Astrocyte (in vitro differentiated cells and primary cell): ENCODE measurements around the gene LTC4S. TPM values are rescaled to one million over a fixed set of nuclear protein-coding genes. Genes with fewer than 3 reads are reported as not detected.

Experiments used
- DNase-seq: peaks from one replicate; pipeline ENCODE4 v3.0.0-alpha.2; 2010; ENCODE audit warnings: low read depth
- FAIRE-seq: peaks from 2 replicates; lab custom pipeline; 2011; peaks lifted over from hg19 to GRCh38; lab: Jason Lieb, UNC
- H2AFZ ChIP-seq: 2 replicates; pipeline ENCODE4 v1.6.0; 2012; ENCODE audit warnings: low read depth, low read length, inconsistent platforms
- H3K27ac ChIP-seq: 2 replicates; pipeline ENCODE4 v1.5.1; 2011; ENCODE audit warnings: low read depth, low read length, inconsistent platforms
- H3K27me3 ChIP-seq: 2 replicates; pipeline ENCODE4 v1.6.0; 2011; ENCODE audit warnings: low read length, inconsistent platforms; ENCODE audit not compliant: insufficient read depth
- H3K36me3 ChIP-seq: 2 replicates; pipeline ENCODE4 v1.5.1; 2011; ENCODE audit warnings: low read length, inconsistent platforms; ENCODE audit not compliant: insufficient read depth
- H3K4me1 ChIP-seq: 2 replicates; pipeline ENCODE4 v1.5.1; 2011; ENCODE audit warnings: low read length, inconsistent platforms; ENCODE audit not compliant: insufficient read depth
- H3K4me2 ChIP-seq: 2 replicates; pipeline ENCODE4 v1.6.0; 2012; ENCODE audit warnings: low read length, inconsistent platforms
- H3K4me3 ChIP-seq: 2 replicates; pipeline ENCODE4 v1.5.1; 2011; ENCODE audit warnings: low read depth, mild to moderate bottlenecking, low read length, inconsistent platforms; ENCODE audit not compliant: insufficient read depth
- H3K79me2 ChIP-seq: 2 replicates; pipeline ENCODE4 v1.6.0; 2012; ENCODE audit warnings: mild to moderate bottlenecking, low read length, inconsistent platforms; ENCODE audit not compliant: insufficient read depth
- H3K9ac ChIP-seq: 2 replicates; pipeline ENCODE4 v1.6.0; 2012; ENCODE audit warnings: mild to moderate bottlenecking, low read length, inconsistent platforms
- H3K9me3 ChIP-seq: 2 replicates; pipeline ENCODE4 v1.5.1; 2012; ENCODE audit warnings: low read depth, mild to moderate bottlenecking, low read length, inconsistent platforms; ENCODE audit not compliant: insufficient read depth
- H4K20me1 ChIP-seq: 2 replicates; pipeline ENCODE4 v1.6.0; 2012; ENCODE audit warnings: low read length, inconsistent platforms; ENCODE audit not compliant: insufficient read depth
- H3K27ac Mint-ChIP-seq: one replicate; pipeline ENCODE4 v1.8.0; 2021; ENCODE audit warnings: mild to moderate bottlenecking, mixed read lengths; ENCODE audit not compliant: unreplicated experiment
- H3K27me3 Mint-ChIP-seq: one replicate; pipeline ENCODE4 v1.8.0; 2021; ENCODE audit warnings: low read depth, mixed read lengths; ENCODE audit not compliant: unreplicated experiment
- H3K36me3 Mint-ChIP-seq: one replicate; pipeline ENCODE4 v1.8.0; 2021; ENCODE audit warnings: low read depth, mixed read lengths; ENCODE audit not compliant: unreplicated experiment
- H3K4me1 Mint-ChIP-seq: one replicate; pipeline ENCODE4 v1.8.0; 2021; ENCODE audit warnings: low read depth, mixed read lengths; ENCODE audit not compliant: unreplicated experiment
- H3K4me3 Mint-ChIP-seq: one replicate; pipeline ENCODE4 v1.8.0; 2021; ENCODE audit warnings: mild to moderate bottlenecking, moderate library complexity, mixed read lengths; ENCODE audit not compliant: unreplicated experiment
- H3K9me3 Mint-ChIP-seq: one replicate; pipeline ENCODE4 v1.8.0; 2021; ENCODE audit warnings: mild to moderate bottlenecking, mixed read lengths; ENCODE audit not compliant: unreplicated experiment
- CTCF ChIP-seq: IDR thresholded peaks from 2 replicates; pipeline ENCODE4 v1.5.1; 2011; ENCODE audit warnings: low read depth, mild to moderate bottlenecking, inconsistent platforms, low read length, moderate library complexity; ENCODE audit not compliant: insufficient read depth
- EZH2 ChIP-seq: IDR thresholded peaks from 2 replicates; pipeline ENCODE4 v1.6.1; 2012; ENCODE audit warnings: mild to moderate bottlenecking, low read length, inconsistent platforms; ENCODE audit not compliant: insufficient read depth
- total RNA-seq: library from RNA; stranded (reverse); gene quantifications from 2 replicates; pipeline ENCODE4 v1.2.1, GENCODE V29; 2021

LTC4S gene
- total RNA-seq, 1 donor from 2014 or later, result 1.3 TPM

GRCh38 chr5:179763215-179763945 lies 30.4 kb upstream of the LTC4S start:
- Mint-ChIP-seq H3K27ac (peak overlapping the region; percentile 94), H3K9me3 (no peaks in the 10 kb centered on the region), H3K36me3 (peaks cover 7% of the 10 kb centered on the region), H3K27me3 (no peaks in the 10 kb centered on the region), H3K4me3 (peak overlapping the region; percentile 18), H3K4me1 (peaks cover 76% of the 10 kb centered on the region)
- H2AFZ ChIP-seq, result no peak overlapping the region
- DNase-seq (peak; percentile 87), FAIRE-seq (no peak)
- peak overlapping the region; percentile 30 for H3K27ac ChIP-seq
- H3K4me2 ChIP-seq, result peak overlapping the region; percentile 57
- H3K27me3 ChIP-seq, result no peaks in the 10 kb centered on the region
- peak overlapping the region; percentile 24 for H3K9ac ChIP-seq
- H3K4me3 ChIP-seq, result no peak overlapping the region
- no peaks in the 10 kb centered on the region for H3K9me3 ChIP-seq
- peaks cover 56% of the 10 kb centered on the region for H3K4me1 ChIP-seq
- H3K79me2 ChIP-seq, result peaks cover 72% of the 10 kb centered on the region
- H4K20me1 ChIP-seq, result peaks cover 48% of the 10 kb centered on the region
- no peak for TF ChIP-seq EZH2
- TF ChIP-seq CTCF, result peak; percentile 96
- no peaks in the 10 kb centered on the region for H3K36me3 ChIP-seq

DNA sequence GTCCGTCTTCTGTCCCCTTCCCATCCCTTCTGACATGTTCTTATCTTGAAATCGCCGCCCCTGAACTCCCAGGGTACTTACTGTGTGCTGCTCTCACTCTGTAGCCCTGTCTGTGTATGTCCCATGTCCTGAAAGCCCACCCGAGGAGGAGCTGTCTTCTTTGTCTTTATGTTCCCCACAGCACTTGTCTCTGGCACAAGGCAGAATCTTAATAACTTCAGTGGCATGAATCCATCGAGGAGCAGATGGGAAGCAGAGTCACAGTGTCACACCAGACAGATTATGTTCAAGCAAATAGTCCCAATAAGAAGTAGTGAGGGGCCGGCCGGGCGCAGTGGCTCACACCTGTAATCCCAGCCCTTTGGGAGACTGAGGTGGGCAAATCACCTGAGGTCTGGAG lies 29.7 kb upstream of the LTC4S start:
- Histone ChIP-seq H3K4me1 (peaks cover 60% of the 10 kb centered on the region), H3K27me3 (no peaks in the 10 kb centered on the region), H3K9ac (peak overlapping the region; percentile 24), H3K4me3 (no peak overlapping the region), H3K4me2 (peak overlapping the region; percentile 57), H2AFZ (no peak overlapping the region), H3K27ac (peak overlapping the region; percentile 13), H3K79me2 (peaks cover 72% of the 10 kb centered on the region), H3K9me3 (no peaks in the 10 kb centered on the region), H4K20me1 (peaks cover 50% of the 10 kb centered on the region), H3K36me3 (peaks cover 3% of the 10 kb centered on the region)
- Mint-ChIP-seq H3K27ac (peak overlapping the region; percentile 94), H3K4me3 (no peak overlapping the region), H3K4me1 (peaks cover 79% of the 10 kb centered on the region), H3K27me3 (no peaks in the 10 kb centered on the region), H3K9me3 (no peaks in the 10 kb centered on the region), H3K36me3 (peaks cover 7% of the 10 kb centered on the region)
- DNase-seq (no peak), FAIRE-seq (no peak)
- TF ChIP-seq EZH2, result no peak
- TF ChIP-seq CTCF, result no peak

DNA sequence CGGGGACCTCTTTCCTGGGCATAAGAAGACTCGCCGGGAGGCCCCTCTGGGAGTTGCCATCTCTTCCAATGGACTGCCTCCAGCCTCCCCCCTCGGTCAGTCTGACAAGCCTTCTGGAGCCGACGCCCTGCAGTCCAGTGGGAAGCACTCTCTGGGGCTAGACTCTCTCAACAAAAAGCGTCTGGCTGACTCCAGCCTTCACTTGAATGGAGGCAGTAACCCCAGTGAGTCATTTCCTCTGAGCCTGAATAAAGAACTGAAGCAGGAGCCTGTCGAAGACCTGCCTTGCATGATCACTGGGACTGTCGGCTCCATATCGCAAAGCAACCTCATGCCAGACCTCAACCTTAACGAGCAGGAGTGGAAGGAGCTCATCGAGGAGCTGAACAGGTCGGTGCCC lies 28.4 kb upstream of the LTC4S start:
- peaks cover 67% of the 10 kb centered on the region for H3K79me2 ChIP-seq
- peaks cover 60% of the 10 kb centered on the region for H3K4me1 ChIP-seq
- Mint-ChIP-seq H3K4me1 (peaks cover 68% of the 10 kb centered on the region), H3K9me3 (no peaks in the 10 kb centered on the region), H3K27ac (peak overlapping the region; percentile 89), H3K4me3 (peak overlapping the region; percentile 76), H3K27me3 (no peaks in the 10 kb centered on the region), H3K36me3 (peaks cover 13% of the 10 kb centered on the region)
- peak overlapping the region; percentile 9 for H3K4me3 ChIP-seq
- H4K20me1 ChIP-seq, result peaks cover 41% of the 10 kb centered on the region
- FAIRE-seq (peak; percentile 34), DNase-seq (peak; percentile 92)
- peak overlapping the region; percentile 81 for H3K27ac ChIP-seq
- no peak overlapping the region for H2AFZ ChIP-seq
- H3K9me3 ChIP-seq, result no peaks in the 10 kb centered on the region
- H3K4me2 ChIP-seq, result peak overlapping the region; percentile 80
- peak overlapping the region; percentile 63 for H3K9ac ChIP-seq
- no peaks in the 10 kb centered on the region for H3K27me3 ChIP-seq
- peaks cover 9% of the 10 kb centered on the region for H3K36me3 ChIP-seq
- TF ChIP-seq EZH2 (no peak), CTCF (no peak)
